Liver (tissue), 9 donors: ENCODE measurements around the gene POPDC2. TPM values are rescaled to one million over a fixed set of nuclear protein-coding genes. Genes with fewer than 3 reads are reported as not detected.

Experiments
- DNase-seq: peaks from one replicate; pipeline ENCODE4 v3.0.0-alpha.2; 2017; ENCODE audit warnings: low spot score
- H3K27ac ChIP-seq, 2 donors: one replicate each; pipeline ENCODE4 v1.7.0; 2013; ENCODE audit warnings: inconsistent platforms in 2 of 2, low read length in 2 of 2, control low read depth in 1 of 2, low read depth in 1 of 2, mild to moderate bottlenecking in 1 of 2
- H3K27me3 ChIP-seq, 4 donors: one replicate each; pipeline versions ENCODE4 v1.6.1 to v1.7.0; 2013; ENCODE audit warnings: low read length in 3 of 4, inconsistent platforms in 1 of 4, mild to moderate bottlenecking in 1 of 4, moderate library complexity in 1 of 4; ENCODE audit not compliant: control insufficient read depth in 4 of 4, insufficient read depth in 4 of 4
- H3K36me3 ChIP-seq, 4 donors: one replicate each; pipeline versions ENCODE4 v1.6.1 to v1.7.0; 2013; ENCODE audit warnings: low read length in 3 of 4, mild to moderate bottlenecking in 3 of 4, low read depth in 1 of 4, moderate library complexity in 1 of 4; ENCODE audit not compliant: control insufficient read depth in 4 of 4, insufficient read depth in 3 of 4
- H3K4me1 ChIP-seq, 4 donors: one replicate each; pipeline versions ENCODE4 v1.6.1 to v1.7.0; 2013; ENCODE audit warnings: low read length in 3 of 4, mild to moderate bottlenecking in 3 of 4, moderate library complexity in 1 of 4; ENCODE audit not compliant: control insufficient read depth in 4 of 4, insufficient read depth in 4 of 4
- H3K4me3 ChIP-seq, 3 donors: one replicate each; pipeline versions ENCODE4 v1.6.1 to v1.7.0; 2013; ENCODE audit warnings: low read length in 3 of 3, control low read depth in 1 of 3, low read depth in 1 of 3, mild to moderate bottlenecking in 1 of 3
- H3K9ac ChIP-seq, 2 donors: one replicate each; pipeline ENCODE4 v1.7.0; 2013; ENCODE audit warnings: low read length in 2 of 2, mild to moderate bottlenecking in 2 of 2, moderate library complexity in 2 of 2, control low read depth in 1 of 2, low read depth in 1 of 2
- H3K9me3 ChIP-seq, 4 donors: one replicate each; pipeline versions ENCODE4 v1.6.1 to v1.7.0; 2013; ENCODE audit warnings: low read length in 3 of 4; ENCODE audit not compliant: control insufficient read depth in 4 of 4
- ATF3 ChIP-seq: IDR thresholded peaks from 2 replicates; pipeline ENCODE4 v1.6.1; 2016; ENCODE audit warnings: antibody characterized with exemption
- CTCF ChIP-seq: fragments of 150-350 bp; IDR thresholded peaks from 2 replicates; pipeline ENCODE4 v1.5.1; 2017; ENCODE audit warnings: improper control_type of control experiment, low read depth, low read length; ENCODE audit not compliant: missing input control
- EGR1 ChIP-seq, 2 donors: IDR thresholded peaks; 2 replicates each; pipeline ENCODE4 v1.6.1; 2016 to 2018; ENCODE audit warnings: antibody characterized with exemption in 2 of 2, low read depth in 2 of 2
- FOXA1 ChIP-seq: IDR thresholded peaks from 2 replicates; pipeline ENCODE4 v1.6.1; 2016; ENCODE audit warnings: antibody characterized with exemption
- GABPA ChIP-seq, 2 donors: IDR thresholded peaks in 1 of 2; conservative IDR thresholded peaks in 1 of 2; 2 replicates each; pipeline ENCODE4 v1.6.1; 2016; ENCODE audit warnings: antibody characterized with exemption in 2 of 2, mild to moderate bottlenecking in 1 of 2, moderate library complexity in 1 of 2
- MAX ChIP-seq: IDR thresholded peaks from 2 replicates; pipeline ENCODE4 v1.6.1; 2016; ENCODE audit warnings: antibody characterized with exemption
- NR2F2 ChIP-seq: IDR thresholded peaks from 2 replicates; pipeline ENCODE4 v1.6.1; 2016; ENCODE audit warnings: antibody characterized with exemption
- REST ChIP-seq: IDR thresholded peaks from 2 replicates; pipeline ENCODE4 v1.6.1; 2016; ENCODE audit warnings: antibody characterized with exemption, mild to moderate bottlenecking
- WGBS: extraction: QIAGEN DNeasy Blood & Tissue Kit; methylation state at CpG from one replicate; pipeline ENCODE4 v1.1.7; 2013; 5-methylcytosine and 5-hydroxymethylcytosine counted together
- polyA plus RNA-seq, 2 donors: library from polyadenylated mRNA; stranded (reverse) in 1 of 2; unstranded in 1 of 2; fragments of 200-250 nt in 1 of 2; fragments of >200 nt in 1 of 2; fragmentation: Nextera tagmentation in 1 of 2; extraction: Ambion mirVana in 1 of 2; gene quantifications; one replicate each; pipeline versions ENCODE4 v1.2.1 to v1.2.3, GENCODE V29; 2013 to 2015
- total RNA-seq, 2 donors: library from RNA; depleted of rRNA; stranded (reverse); fragments of >200 nt; gene quantifications; one replicate each; pipeline ENCODE4 v1.2.3, GENCODE V29; 2014
- donor health status: healthy.
- donor health status: healthy.
- donor health status: healthy.
- donor health status: healthy.
- donor health status: healthy.

Gene POPDC2
- total and polyA plus RNA-seq, 4 donors: 0.16 to 1.1 (median 0.46) TPM

GRCh38 chr3:119672776-119673175 is 12.4 kb upstream of the POPDC2 start (continued):
- TF ChIP-seq ATF3 (no peak), CTCF (no peak)

GRCh38 chr3:119669906-119670570 is 9.6 kb upstream of the POPDC2 start:
- no peak for TF ChIP-seq FOXA1
- peak; percentile 54 for TF ChIP-seq NR2F2

GRCh38 chr3:119665954-119666559 is 5.7 kb upstream of the POPDC2 start:
- H3K27ac ChIP-seq: no peak overlapping the region
- H3K9ac ChIP-seq: no peak overlapping the region
- peaks cover 0 to 9% (median 8%) of the 10 kb centered on the region in 4 donors for H3K36me3 ChIP-seq
- DNase-seq: no peak
- H3K4me3 ChIP-seq: no peak overlapping the region
- H3K4me1 ChIP-seq: peaks cover 0 to 1% (median 0%) of the 10 kb centered on the region in 4 donors
- no peak for TF ChIP-seq MAX
- no peak for TF ChIP-seq REST
- H3K9me3 ChIP-seq: no peaks in the 10 kb centered on the region
- WGBS: 92% methylated on average over 6 of the region's 6 CpGs
- H3K27me3 ChIP-seq: no peaks in the 10 kb centered on the region

More at GRCh38 chr3:119669906-119670570, 9.6 kb upstream of the POPDC2 start:
- no peak overlapping the region for H3K9ac ChIP-seq
- no peaks in the 10 kb centered on the region for H3K9me3 ChIP-seq
- peaks cover 8 to 34% (median 25%) of the 10 kb centered on the region in 4 donors for H3K36me3 ChIP-seq
- H3K4me1 ChIP-seq: peaks cover 0 to 1% (median 0%) of the 10 kb centered on the region in 4 donors
- H3K4me3 ChIP-seq: no peak overlapping the region
- H3K27me3 ChIP-seq: no peaks in the 10 kb centered on the region
- DNase-seq: no peak
- whole genome bisulfite sequencing: 92% methylated on average over 5 of the region's 5 CpGs
- no peak overlapping the region for H3K27ac ChIP-seq

- no peaks in the 10 kb centered on the region for H3K27me3 ChIP-seq
- no peak for TF ChIP-seq MAX
- no peak for TF ChIP-seq EGR1 (IDR thresholded peaks at IDR 0.05; ENCODE audit: low read depth in 2 of 2)
- no peak for TF ChIP-seq GABPA (IDR thresholded peaks at IDR 0.05 in 1 of 2, conservative IDR thresholded peaks at IDR 0.05 in 1 of 2)
- no peak overlapping the region for H3K4me3 ChIP-seq
- peaks cover 0 to 9% (median 3%) of the 10 kb centered on the region in 4 donors for H3K36me3 ChIP-seq
- H3K4me1 ChIP-seq: peaks cover 0 to 1% (median 0%) of the 10 kb centered on the region in 4 donors
- H3K9me3 ChIP-seq: no peaks in the 10 kb centered on the region
- WGBS: 87% methylated on average over 4 of the region's 4 CpGs
- no peak overlapping the region for H3K9ac ChIP-seq
- no peak for DNase-seq
- H3K27ac ChIP-seq: no peak overlapping the region
These were observed 4.5 kb upstream of the POPDC2 start for GRCh38 chr3:119664850-119665379.
